A549 treated with CORT108297 at 1 μM for 4 hours (cell line): Measurements from ENCODE around the gene COQ10B. TPM values are rescaled to one million over a fixed set of nuclear protein-coding genes. Genes with fewer than 3 reads are reported as not detected.

Experiments used
- total RNA-seq: library from RNA; stranded (reverse); fragments of 200-300 nt; extraction: Qiagen RNA extraction; gene quantifications from 5 replicates; pipeline ENCODE4 v1.2.3, GENCODE V29; 2022

The COQ10B gene
- 17.0 to 21.5 TPM (median 19.2 TPM) in 5 replicates for total RNA-seq

DNA sequence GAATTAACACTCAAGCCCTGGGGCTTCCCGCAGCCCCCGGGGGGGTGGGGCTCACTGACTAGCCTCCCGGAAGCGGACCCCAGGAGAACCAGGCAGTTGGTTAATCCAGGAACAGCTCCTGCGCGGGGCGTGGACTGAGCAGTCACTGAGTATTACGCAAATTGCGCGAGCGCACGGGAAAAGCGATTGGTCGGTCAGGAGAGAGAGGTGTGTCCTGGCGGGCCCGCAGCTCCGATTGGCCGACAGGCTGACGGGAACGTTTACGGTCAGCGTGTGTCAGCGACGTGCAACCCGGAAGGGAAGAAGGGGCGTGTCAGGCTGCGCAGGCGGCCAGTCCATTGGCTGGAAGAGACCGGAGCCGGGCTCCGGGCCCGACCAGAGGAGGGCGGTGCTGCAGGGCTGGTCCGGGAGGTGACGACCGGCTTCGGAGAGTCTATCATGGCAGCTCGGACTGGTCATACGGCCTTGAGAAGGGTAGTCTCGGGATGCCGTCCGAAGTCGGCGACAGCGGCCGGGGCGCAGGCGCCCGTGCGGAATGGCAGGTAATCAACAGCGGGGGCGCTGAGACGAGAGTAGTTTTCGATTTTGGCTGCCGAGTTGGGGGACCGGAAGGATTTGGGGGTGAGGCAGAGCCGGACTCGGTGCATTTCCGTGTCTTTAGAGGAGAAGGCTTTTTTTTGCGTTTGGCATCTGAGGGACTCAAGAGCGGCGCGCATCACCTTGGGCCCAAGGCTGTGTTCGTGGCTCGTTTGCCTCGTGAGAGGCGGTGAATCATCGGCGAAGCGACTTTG lies at the start of gene COQ10B:
TSS of gene COQ10B (plus strand) at position 430 of the 791 bp plus-strand sequence. CDS start at position 439, 9 bp downstream.

DNA sequence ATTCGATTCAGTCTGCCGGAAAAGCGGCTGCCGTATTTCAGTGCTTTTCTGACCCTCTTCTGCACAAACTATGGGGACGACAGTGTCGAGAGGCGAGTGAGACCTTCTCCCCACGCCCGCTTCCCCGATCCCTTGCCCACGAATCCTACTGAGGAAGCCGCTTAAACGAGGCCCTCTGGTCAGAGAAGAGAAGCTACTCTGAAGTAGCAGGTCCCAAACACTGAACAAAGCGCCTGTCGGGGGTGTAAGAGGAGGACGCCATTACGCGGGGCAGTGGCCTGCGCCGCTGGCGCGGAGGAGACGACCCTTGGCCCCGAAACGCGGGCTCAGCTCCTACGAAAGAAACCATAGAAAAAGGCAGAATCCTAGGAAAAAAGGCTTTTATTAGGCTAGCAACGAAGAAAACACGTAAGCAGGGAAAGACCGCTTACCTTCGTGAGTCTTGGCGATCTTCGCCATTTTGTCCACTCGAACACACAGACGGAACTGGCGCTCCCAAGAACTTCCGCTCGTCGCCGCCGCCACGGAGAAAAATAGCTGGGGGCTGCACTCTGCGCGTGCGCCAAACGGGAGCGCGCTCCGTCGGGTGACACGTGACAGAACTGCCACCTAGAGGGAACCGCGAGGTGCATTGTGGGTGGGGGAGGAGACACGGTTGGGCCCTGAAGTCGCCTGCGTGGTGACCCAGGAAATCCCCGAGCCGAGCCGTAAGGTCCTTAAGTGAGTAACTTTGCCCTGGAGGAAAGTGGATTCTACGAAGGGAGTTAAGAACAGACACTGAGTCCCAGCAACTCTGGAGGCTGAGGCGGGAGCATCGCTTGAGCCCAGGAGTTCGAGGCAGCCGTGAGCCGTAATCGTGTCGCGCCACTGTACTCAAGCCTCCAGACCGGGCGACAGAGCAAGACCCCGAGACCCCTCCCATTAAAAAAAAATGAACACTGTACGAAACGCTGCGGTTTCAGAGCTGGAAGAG lies 18.5 kb upstream of the COQ10B start, which contains the start of gene SF3B1:
TSS of gene SF3B1 (minus strand) at position 488 of the 973 bp plus-strand sequence. CDS start at position 459, 29 bp downstream.

GRCh38 chr2:197499594-197500502 lies 46.5 kb downstream of the COQ10B start, which contains the start of the genes HSPD1 and HSPE1:
Gene HSPD1 (minus strand): TSS chr2:197499840. CDS start chr2:197498848, 992 bp downstream.
Gene HSPE1 (plus strand): TSS chr2:197500379. CDS start chr2:197500437, 58 bp downstream.

GRCh38 chr2:197515739-197516392 lies 62.5 kb downstream of the COQ10B start, which contains the start of gene MOB4:
Gene MOB4 (plus strand): TSS chr2:197516066. CDS start chr2:197516087, 21 bp downstream.

Other genes with a start within 250 kb of the COQ10B start
- gene ANKRD44, start 142.8 kb upstream of the COQ10B start, total RNA-seq: 0.91 to 2.7 TPM (median 1.4 TPM) in 5 replicates
- gene SF3B1, start 18.5 kb upstream of the COQ10B start, total RNA-seq: 111 to 148 TPM (median 123 TPM) in 5 replicates
- gene HSPD1, start 46.3 kb downstream of the COQ10B start, total RNA-seq: 598 to 787 TPM (median 619 TPM) in 5 replicates
- gene HSPE1, start 46.8 kb downstream of the COQ10B start, total RNA-seq: 462 to 998 TPM (median 528 TPM) in 5 replicates
- gene MOB4, start 62.5 kb downstream of the COQ10B start, total RNA-seq: 22.7 to 37.7 TPM (median 27.4 TPM) in 5 replicates
- 0.01 TPM in 1 of 5 replicates, not detected in the others for gene RFTN2, start 222.0 kb downstream of the COQ10B start, total RNA-seq